Activated effector memory CD4-positive, alpha-beta T cell treated with Interleukin-2 at 50 U/mL for 16 hours (primary cell): ENCODE results near the gene NFATC1.

Experiments
- DNase-seq: peaks from one replicate; pipeline ENCODE4 v3.0.0-alpha.2; 2020

The NFATC1 gene

GRCh38 chr18:79525556-79526467 is 130.1 kb downstream of the NFATC1 start:
- DNase-seq, result no peak

GRCh38 chr18:79526468-79527460 is 131.0 kb downstream of the NFATC1 start:
- no peak for DNase-seq

DNA sequence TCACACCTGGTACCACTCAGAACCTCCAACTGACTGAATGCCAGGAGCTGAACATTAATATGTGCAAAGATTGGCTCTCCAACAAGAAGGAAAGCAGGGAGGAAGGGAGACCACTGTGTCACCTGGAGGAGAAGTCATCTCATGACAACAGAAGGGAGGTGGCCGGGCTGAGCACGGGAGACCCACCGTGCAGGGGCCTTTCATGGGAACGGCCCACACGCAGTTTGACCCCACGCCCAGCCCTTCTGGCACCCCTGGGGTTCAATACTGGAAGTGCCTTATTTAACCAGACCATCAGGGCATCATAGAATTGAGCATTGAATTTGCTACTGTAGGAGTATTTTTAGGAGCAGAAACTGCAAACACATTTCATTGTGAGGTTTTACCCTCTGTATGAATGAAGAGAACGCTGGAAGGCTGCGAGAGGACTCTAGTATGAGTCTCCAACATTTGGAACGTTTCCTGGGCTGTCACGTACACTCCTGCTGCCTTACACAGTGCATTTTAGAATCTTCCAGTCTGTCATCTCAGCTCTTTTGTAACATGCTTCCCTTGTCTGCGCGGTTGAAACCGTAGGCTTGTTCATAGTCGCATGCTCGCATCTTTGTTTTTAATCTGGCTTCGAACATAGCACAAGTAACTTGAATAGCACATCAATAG is 132.1 kb downstream of the NFATC1 start:
- no peak for DNase-seq

DNA sequence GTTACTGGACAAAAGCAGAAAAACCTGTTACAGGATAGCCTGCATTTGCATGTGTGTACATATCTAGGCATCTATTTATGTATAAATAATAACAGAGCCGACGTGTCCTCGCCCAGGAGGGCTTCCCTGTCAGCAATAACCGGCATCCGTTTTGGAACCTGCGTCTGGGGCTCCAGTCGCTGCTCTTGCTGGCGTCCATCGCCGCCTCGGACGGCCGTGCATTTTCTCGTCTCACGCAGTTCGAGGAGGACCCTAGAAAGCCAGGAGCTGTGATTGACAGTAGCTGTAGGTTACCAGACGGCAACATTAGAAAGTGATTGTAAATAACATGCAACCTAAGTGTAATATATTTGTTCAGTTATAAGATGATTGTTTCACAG is 132.6 kb downstream of the NFATC1 start:
- no peak for DNase-seq

GRCh38 chr18:79528846-79529245 is 133.1 kb downstream of the NFATC1 start:
- peak; percentile 53 for DNase-seq

DNA sequence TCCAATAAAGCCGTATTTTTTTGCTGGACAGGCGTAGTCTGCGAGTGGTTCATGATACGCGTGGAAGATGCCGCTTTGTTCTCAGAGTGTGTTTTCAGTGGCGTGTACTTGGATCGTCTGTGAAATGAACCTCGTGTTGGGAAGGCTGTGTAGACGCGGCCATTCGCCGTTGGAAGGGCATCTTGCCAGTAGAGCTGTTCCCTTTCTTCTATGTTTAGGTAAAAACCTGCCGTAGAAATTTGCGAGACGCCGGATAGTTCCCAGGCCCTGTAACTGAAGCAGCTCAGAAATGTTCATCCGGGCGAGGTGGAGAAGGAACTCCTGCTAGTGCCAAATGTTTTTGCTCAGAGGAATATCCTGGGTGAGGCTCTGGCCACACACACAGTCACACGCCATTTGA is 133.6 kb downstream of the NFATC1 start:
- DNase-seq, result no peak

GRCh38 chr18:79529991-79530390 is 134.3 kb downstream of the NFATC1 start:
- DNase-seq, result no peak

- no peak for DNase-seq
Measured at GRCh38 chr18:79530821-79531220, 135.1 kb downstream of the NFATC1 start.

DNA sequence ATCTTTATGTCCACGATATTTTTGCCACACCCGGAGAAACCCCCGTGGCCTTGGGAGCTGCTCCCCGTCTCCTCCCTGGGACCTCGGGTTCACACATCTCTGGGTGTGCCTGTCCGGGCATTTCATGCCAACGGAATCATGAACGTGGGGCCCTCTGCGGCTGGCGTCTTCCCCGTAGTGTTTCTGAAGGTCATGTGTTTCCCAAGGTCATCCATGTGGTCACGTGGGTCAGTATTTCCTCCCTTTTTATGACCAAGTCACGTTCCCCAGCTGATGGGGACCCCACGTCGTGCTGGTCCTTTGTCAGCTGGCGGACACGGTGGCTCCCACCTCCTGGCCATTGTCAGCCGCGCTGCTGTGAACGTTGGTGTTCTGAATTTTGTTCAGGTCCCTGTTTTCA is 135.7 kb downstream of the NFATC1 start:
- DNase-seq, result no peak

GRCh38 chr18:79531926-79532312 is 136.2 kb downstream of the NFATC1 start:
- DNase-seq, result no peak

DNA sequence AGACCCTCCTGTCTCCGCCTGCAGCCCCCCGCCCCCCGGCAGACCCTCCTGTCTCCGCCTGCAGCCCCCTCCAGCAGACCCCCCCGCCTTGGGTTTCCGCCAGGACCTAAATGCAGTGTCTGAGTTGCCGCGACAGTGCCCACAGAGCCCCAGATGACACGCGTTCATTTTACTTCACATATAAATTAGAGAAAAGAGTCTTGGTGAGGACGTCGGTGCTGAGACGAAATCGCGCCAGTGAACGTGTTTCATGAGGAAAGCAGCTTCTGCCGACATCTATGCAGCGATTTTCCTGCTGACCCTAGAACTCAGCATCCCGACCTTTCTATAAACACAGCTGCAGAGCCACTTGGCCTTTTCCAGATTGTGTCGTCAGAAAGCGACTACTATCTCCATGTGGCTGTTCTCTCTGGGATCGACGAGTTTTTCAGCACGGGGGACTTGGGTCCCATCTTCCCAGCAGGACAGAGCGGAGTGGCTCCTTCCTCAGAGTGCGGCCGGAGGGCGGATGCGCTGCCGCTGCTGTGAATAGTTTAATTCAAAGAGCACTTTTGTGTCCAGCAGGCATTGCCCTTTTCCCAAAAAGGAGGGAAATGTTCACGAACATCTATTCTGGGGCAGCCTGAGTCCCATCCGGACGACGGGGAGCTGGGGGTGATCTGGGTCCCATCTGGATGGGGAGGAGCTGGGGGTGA is 136.7 kb downstream of the NFATC1 start:
- DNase-seq, result no peak

DNA sequence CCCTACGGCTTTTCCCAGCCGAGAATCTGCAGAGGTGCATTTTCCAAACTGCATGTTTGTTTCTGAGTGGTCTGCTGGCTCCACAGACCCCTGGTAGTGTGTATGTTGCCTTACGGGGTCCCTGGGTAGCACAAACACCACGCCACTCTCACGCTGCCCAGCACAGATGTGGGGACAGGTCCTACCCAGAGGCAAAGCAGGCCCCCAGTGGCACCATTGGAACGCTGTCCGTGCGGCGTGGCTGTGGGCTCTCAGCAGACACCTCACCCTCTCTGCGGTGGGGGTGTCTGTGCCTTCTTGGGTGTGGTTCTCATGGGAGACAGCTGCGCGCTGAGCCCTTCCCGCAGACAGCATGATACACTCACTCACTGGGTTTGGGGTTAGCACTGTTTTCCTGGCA is 137.4 kb downstream of the NFATC1 start:
- no peak for DNase-seq

DNA sequence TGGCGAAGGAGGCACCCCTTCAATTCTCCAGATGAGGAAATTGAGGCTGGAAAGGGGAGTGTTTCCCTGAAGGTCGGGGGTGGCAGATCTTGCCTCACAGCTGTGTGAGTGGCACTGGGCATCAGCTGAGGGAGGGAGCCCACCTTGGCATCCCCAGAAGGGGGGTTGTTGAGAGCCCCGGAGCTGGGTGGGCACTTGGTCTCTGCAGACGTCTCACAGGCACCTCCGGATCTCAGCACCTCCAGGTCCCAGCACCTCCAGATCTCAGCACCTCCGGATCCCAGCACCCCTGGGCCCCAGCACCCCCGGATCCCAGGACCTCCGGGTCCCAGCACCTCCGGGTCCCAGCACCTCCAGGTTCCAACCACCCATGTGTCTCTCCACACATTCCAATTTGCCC is 137.9 kb downstream of the NFATC1 start:
- no peak for DNase-seq

DNA sequence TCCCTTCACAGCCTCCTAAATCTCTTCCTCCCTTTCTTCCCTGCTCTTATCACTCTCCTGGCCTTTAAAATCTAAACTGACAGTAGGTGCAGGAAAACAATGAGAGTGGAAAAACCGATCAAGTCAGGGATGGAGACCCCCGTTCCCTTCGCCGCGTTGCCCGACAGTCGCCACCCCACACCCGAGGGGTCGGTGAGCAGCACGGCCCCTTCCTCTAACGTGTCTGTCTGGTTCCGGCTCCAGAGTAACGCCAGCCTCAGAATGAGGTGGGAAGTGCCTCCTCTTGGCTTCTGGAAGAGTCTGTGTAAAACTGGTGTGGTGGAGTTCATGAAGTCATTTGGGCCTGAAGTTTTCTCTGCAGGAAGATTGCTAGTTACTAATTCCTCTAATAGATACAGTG is 138.6 kb downstream of the NFATC1 start:
- no peak for DNase-seq

GRCh38 chr18:79537758-79538157 is 142.0 kb downstream of the NFATC1 start:
- no peak for DNase-seq

- DNase-seq, result no peak
Measured at GRCh38 chr18:79538635-79539034, 142.9 kb downstream of the NFATC1 start.

GRCh38 chr18:79540161-79540903 is 144.6 kb downstream of the NFATC1 start:
- no peak for DNase-seq

DNA sequence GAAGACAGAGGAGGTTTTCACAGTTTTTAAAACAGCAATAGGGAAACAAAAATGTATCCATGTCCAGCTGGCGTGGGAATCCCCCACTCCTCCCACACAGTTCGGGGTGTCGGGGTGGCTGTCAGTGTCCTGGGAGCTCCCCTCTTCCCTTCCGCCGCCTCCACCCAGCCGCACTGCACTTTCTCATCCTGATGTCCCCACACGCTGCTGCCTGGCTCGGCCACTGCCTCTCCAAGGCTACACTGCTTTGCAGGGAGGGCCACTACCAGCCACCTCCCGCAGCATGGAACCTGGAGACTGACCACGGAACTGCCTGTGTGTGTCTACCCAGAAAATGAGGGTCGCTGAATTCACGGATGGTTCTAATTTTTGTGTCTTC is 145.2 kb downstream of the NFATC1 start:
- DNase-seq, result no peak

- DNase-seq, result no peak
Measured at GRCh38 chr18:79542213-79542612, 146.5 kb downstream of the NFATC1 start.

- no peak for DNase-seq
Measured at GRCh38 chr18:79542876-79543750, 147.4 kb downstream of the NFATC1 start.

DNA sequence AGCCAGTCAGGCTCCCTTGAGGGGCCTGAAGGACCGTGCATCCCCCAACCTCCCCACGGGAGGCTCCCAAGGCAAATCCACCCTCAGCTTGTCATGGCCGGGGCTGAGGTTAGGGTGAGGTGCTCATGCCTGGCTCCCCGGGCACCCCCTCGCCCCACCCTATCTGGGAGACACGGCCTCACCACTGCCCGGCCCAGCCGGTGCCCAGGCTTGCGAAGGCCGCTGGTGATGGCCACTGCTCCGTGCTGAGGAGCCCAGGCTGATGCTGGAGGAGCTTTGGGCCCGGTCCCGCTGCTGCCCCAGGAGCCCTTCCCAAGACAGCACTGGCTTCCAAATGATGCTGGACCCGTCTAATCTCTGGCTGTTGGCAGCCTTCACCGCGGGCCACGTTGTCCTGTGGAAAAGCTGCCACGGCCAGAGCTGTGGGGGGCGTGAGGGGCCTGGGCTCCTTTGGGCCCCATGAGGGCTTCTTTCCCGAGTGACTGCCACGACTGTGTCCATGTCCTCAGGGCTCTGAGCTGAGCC is 148.2 kb downstream of the NFATC1 start:
- DNase-seq, result no peak
